Activated CD8-positive, alpha-beta T cell treated with anti-CD3 and anti-CD28 coated beads for 36 hours (primary cell): ENCODE data around the gene SH3PXD2B. TPM values are rescaled to one million over a fixed set of nuclear protein-coding genes. Genes with fewer than 3 reads are reported as not detected.

Experiments
- ATAC-seq: fragments of 200-7000 bp; cut with Tn5 transposase; one replicate; pipeline ENCODE4 v1.10.0; 2021; ENCODE audit warnings: mild to moderate bottlenecking, moderate library complexity
- CTCF ChIA-PET: fragments of 350-600 bp; sonication (Branson Sonifier 250); formaldehyde crosslinking; loops from one replicate; lab custom pipeline; 2021; ENCODE audit warnings: antibody characterized with exemption; lab: Charles Lee
- POLR2A ChIA-PET: fragments of 350-600 bp; sonication (Branson Sonifier 250); formaldehyde crosslinking; loops from one replicate; lab custom pipeline; 2021; ENCODE audit warnings: antibody characterized with exemption; lab: Charles Lee
- DNase-seq: peaks from one replicate; pipeline ENCODE4 v3.0.0-alpha.2; 2020
- H3K27ac Mint-ChIP-seq: one replicate; pipeline ENCODE4 v1.8.0; 2021; ENCODE audit warnings: mild to moderate bottlenecking, mixed read lengths
- H3K27me3 Mint-ChIP-seq: one replicate; pipeline ENCODE4 v1.8.0; 2021; ENCODE audit warnings: mixed read lengths
- H3K36me3 Mint-ChIP-seq: one replicate; pipeline ENCODE4 v1.8.0; 2021; ENCODE audit warnings: low read depth, mixed read lengths
- H3K4me1 Mint-ChIP-seq: one replicate; pipeline ENCODE4 v1.8.0; 2021; ENCODE audit warnings: low read depth, mixed read lengths
- H3K4me3 Mint-ChIP-seq: one replicate; pipeline ENCODE4 v1.8.0; 2021; ENCODE audit warnings: mild to moderate bottlenecking, moderate library complexity, mixed read lengths
- H3K9me3 Mint-ChIP-seq: one replicate; pipeline ENCODE4 v1.8.0; 2021; ENCODE audit warnings: mixed read lengths
- intact Hi-C: fragments of 100-400 bp; cut with micrococcal nuclease; formaldehyde crosslinking; loops from one replicate; pipeline ENCODE4 v1.10.0; 2022
- total RNA-seq, 2 experiments: library from RNA; stranded (reverse); gene quantifications; one replicate each; pipeline ENCODE4 v1.2.3, GENCODE V29; 2021
- TF ChIP-seq, protein P1 (sequence below): fragments of 200-600 bp; IDR thresholded peaks from one replicate; pipeline ENCODE4 v1.8.0; 2022; ENCODE audit warnings: antibody characterized with exemption, mild to moderate bottlenecking

SH3PXD2B gene
- total RNA-seq, 2 experiments from 2014 or later = 0.38 to 0.47 TPM

DNA sequence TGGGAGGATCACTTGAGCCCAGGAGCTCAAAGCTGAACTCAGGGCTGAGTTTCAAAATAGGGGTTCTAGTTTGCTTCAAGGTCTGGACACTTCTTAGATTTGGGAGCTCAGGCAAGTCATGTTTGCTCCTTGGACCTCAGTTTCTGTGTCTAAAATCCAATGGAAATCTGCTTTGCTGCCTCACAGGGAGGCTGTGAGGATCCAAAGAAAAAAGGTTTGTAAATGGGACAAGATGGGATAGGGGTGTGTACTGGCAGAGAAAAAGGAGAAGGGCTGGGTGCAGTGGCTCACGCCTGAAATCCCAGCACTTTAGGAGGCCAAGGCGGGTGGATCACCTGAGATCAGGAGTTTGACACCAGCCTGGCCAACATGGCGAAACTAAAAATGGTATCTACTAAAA lies 39.6 kb upstream of the SH3PXD2B start:
- DNase-seq (no peak), ATAC-seq (no peak)
- H3K27me3 Mint-ChIP-seq = peaks cover 2% of the 10 kb centered on the region
- H3K36me3 Mint-ChIP-seq = no peaks in the 10 kb centered on the region
- H3K4me1 Mint-ChIP-seq = no peaks in the 10 kb centered on the region
- TF ChIP-seq, protein P1, sequence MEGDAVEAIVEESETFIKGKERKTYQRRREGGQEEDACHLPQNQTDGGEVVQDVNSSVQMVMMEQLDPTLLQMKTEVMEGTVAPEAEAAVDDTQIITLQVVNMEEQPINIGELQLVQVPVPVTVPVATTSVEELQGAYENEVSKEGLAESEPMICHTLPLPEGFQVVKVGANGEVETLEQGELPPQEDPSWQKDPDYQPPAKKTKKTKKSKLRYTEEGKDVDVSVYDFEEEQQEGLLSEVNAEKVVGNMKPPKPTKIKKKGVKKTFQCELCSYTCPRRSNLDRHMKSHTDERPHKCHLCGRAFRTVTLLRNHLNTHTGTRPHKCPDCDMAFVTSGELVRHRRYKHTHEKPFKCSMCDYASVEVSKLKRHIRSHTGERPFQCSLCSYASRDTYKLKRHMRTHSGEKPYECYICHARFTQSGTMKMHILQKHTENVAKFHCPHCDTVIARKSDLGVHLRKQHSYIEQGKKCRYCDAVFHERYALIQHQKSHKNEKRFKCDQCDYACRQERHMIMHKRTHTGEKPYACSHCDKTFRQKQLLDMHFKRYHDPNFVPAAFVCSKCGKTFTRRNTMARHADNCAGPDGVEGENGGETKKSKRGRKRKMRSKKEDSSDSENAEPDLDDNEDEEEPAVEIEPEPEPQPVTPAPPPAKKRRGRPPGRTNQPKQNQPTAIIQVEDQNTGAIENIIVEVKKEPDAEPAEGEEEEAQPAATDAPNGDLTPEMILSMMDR = no peak
- intact Hi-C loops = no loop called here
- CTCF ChIA-PET = no interaction called here
- no peak overlapping the region for H3K4me3 Mint-ChIP-seq
- POLR2A ChIA-PET = no interaction called here
- H3K27ac Mint-ChIP-seq = no peak overlapping the region
- no peaks in the 10 kb centered on the region for H3K9me3 Mint-ChIP-seq

GRCh38 chr5:172493461-172493860 lies 39.1 kb upstream of the SH3PXD2B start:
- no peaks in the 10 kb centered on the region for H3K9me3 Mint-ChIP-seq
- no peaks in the 10 kb centered on the region for H3K36me3 Mint-ChIP-seq
- intact Hi-C loops = no loop called here
- no peak overlapping the region for H3K27ac Mint-ChIP-seq
- ChIA-PET POLR2A (no interaction called here), CTCF (no interaction called here)
- no peaks in the 10 kb centered on the region for H3K4me1 Mint-ChIP-seq
- TF ChIP-seq, protein P1 = no peak
- ATAC-seq (no peak), DNase-seq (no peak)
- peaks cover 2% of the 10 kb centered on the region for H3K27me3 Mint-ChIP-seq
- no peak overlapping the region for H3K4me3 Mint-ChIP-seq

GRCh38 chr5:172493002-172493401 lies 38.7 kb upstream of the SH3PXD2B start:
- Mint-ChIP-seq H3K27ac (no peak overlapping the region), H3K36me3 (no peaks in the 10 kb centered on the region), H3K9me3 (no peaks in the 10 kb centered on the region), H3K27me3 (peaks cover 2% of the 10 kb centered on the region), H3K4me3 (no peak overlapping the region), H3K4me1 (no peaks in the 10 kb centered on the region)
- no peak for DNase-seq
- ChIA-PET CTCF (no interaction called here), POLR2A (no interaction called here)
- TF ChIP-seq, protein P1 = no peak
- intact Hi-C loops = no loop called here
- no peak for ATAC-seq

GRCh38 chr5:172492097-172492840 lies 37.9 kb upstream of the SH3PXD2B start:
- intact Hi-C loops = no loop called here
- Mint-ChIP-seq H3K27ac (no peak overlapping the region), H3K27me3 (peaks cover 2% of the 10 kb centered on the region), H3K4me1 (no peaks in the 10 kb centered on the region), H3K9me3 (no peaks in the 10 kb centered on the region), H3K36me3 (no peaks in the 10 kb centered on the region), H3K4me3 (no peak overlapping the region)
- DNase-seq = no peak
- ATAC-seq = no peak
- ChIA-PET CTCF (no interaction called here), POLR2A (no interaction called here)
- TF ChIP-seq, protein P1 = no peak

GRCh38 chr5:172491481-172491880 lies 37.2 kb upstream of the SH3PXD2B start:
- TF ChIP-seq, protein P1 = no peak
- H3K27ac Mint-ChIP-seq = no peak overlapping the region
- no peak overlapping the region for H3K4me3 Mint-ChIP-seq
- DNase-seq (no peak), ATAC-seq (no peak)
- no peaks in the 10 kb centered on the region for H3K4me1 Mint-ChIP-seq
- ChIA-PET POLR2A (no interaction called here), CTCF (no interaction called here)
- no peaks in the 10 kb centered on the region for H3K9me3 Mint-ChIP-seq
- H3K27me3 Mint-ChIP-seq = peaks cover 2% of the 10 kb centered on the region
- intact Hi-C loops = no loop called here
- no peaks in the 10 kb centered on the region for H3K36me3 Mint-ChIP-seq
